Upper lobe of left lung (tissue), 4 donors: ENCODE results near the gene ADGRL4.

ENCODE experiments used
- EP300 ChIP-seq, 4 donors: sonication (generic); formaldehyde crosslinking; IDR thresholded peaks; one replicate each; pipeline ENCODE4 v1.5.1; 2017; ENCODE audit warnings: antibody characterized with exemption in 4 of 4, control low read depth in 2 of 4
- POLR2A ChIP-seq, 4 donors: fragments of 450-650 bp; IDR thresholded peaks; one replicate each; pipeline ENCODE4 v1.5.1; 2016 to 2017; ENCODE audit warnings: antibody characterized with exemption in 4 of 4, mild to moderate bottlenecking in 2 of 4
- POLR2AphosphoS5 ChIP-seq, 2 donors: sonication (generic); formaldehyde crosslinking; IDR thresholded peaks; one replicate each; pipeline ENCODE4 v1.5.1; 2017; ENCODE audit warnings: antibody characterized with exemption in 2 of 2
- TF ChIP-seq, protein P1 (sequence below), 6 experiments: fragments of 450-650 bp in 4 of 6; fragments of 200-600 bp in 2 of 6; sonication (generic) in 2 of 6; IDR thresholded peaks; one replicate each; pipeline ENCODE4 v1.5.1; 2016 to 2019; ENCODE audit warnings: antibody characterized with exemption in 6 of 6

DNA sequence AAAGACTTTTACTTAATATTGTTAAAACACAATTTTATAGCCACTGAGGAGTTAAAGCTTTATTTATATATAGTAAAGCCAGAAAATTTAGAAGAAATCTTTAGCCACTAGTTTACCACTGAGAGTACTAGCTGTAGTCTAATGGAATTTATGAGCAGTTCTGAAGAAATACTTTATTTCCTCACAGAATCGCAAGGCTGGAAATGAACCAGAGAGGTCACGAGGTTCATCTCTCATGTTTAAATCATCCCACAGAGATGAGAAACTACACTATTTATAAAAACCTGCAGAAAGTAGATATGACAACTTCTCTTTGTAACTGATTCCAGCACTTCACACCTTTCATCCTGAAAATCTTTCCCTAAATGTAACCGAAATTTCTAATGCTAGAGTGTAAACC, 26.0 kb downstream of the ADGRL4 start:
- TF ChIP-seq POLR2A (IDR thresholded peaks at IDR 0.05) (no peak), POLR2AphosphoS5 (IDR thresholded peaks at IDR 0.05) (no peak), EP300 (IDR thresholded peaks at IDR 0.05) (no peak)
- TF ChIP-seq, protein P1, sequence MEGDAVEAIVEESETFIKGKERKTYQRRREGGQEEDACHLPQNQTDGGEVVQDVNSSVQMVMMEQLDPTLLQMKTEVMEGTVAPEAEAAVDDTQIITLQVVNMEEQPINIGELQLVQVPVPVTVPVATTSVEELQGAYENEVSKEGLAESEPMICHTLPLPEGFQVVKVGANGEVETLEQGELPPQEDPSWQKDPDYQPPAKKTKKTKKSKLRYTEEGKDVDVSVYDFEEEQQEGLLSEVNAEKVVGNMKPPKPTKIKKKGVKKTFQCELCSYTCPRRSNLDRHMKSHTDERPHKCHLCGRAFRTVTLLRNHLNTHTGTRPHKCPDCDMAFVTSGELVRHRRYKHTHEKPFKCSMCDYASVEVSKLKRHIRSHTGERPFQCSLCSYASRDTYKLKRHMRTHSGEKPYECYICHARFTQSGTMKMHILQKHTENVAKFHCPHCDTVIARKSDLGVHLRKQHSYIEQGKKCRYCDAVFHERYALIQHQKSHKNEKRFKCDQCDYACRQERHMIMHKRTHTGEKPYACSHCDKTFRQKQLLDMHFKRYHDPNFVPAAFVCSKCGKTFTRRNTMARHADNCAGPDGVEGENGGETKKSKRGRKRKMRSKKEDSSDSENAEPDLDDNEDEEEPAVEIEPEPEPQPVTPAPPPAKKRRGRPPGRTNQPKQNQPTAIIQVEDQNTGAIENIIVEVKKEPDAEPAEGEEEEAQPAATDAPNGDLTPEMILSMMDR (IDR thresholded peaks at IDR 0.05): no peak
